ENCODE measurements around the gene RBM47.
"Not testable (repeated sequence)": the region's sequence is repeated elsewhere in the genome, so short reads cannot be mapped to it uniquely, and the experiment has no call there.

Gene RBM47

GRCh38 chr4:40564815-40565483 is 64.7 kb downstream of the RBM47 start:
- H3K9me3 ChIP-seq (ENCODE audit: severe bottlenecking) = peaks cover under 1% of the 10 kb centered on the region
- no peak for DNase-seq
- no peak overlapping the region for H3K4me3 ChIP-seq (ENCODE audit: low read depth, low read length)
- H3K27me3 ChIP-seq (ENCODE audit: insufficient read depth, low read depth, severe bottlenecking) = no peaks in the 10 kb centered on the region
- H3K36me3 ChIP-seq = no peaks in the 10 kb centered on the region
- TF ChIP-seq CTCF (IDR thresholded peaks at IDR 0.05; ENCODE audit: low read depth, low read length) = no peak
- H3K27ac ChIP-seq = no peak overlapping the region

- H3K36me3 ChIP-seq = no peaks in the 10 kb centered on the region
Observed at GRCh38 chr4:40564004-40564403, 65.7 kb downstream of the RBM47 start.

GRCh38 chr4:40563401-40563800 is 66.3 kb downstream of the RBM47 start:
- H3K27me3 ChIP-seq (ENCODE audit: insufficient read depth, low read depth, severe bottlenecking) = no peaks in the 10 kb centered on the region
- no peaks in the 10 kb centered on the region for H3K36me3 ChIP-seq
- TF ChIP-seq CTCF (IDR thresholded peaks at IDR 0.05; ENCODE audit: low read depth, low read length) = no peak
- H3K4me3 ChIP-seq (ENCODE audit: low read depth, low read length) = no peak overlapping the region
- H3K9me3 ChIP-seq (ENCODE audit: severe bottlenecking) = no peaks in the 10 kb centered on the region
- no peak for DNase-seq
- no peak overlapping the region for H3K27ac ChIP-seq

More at GRCh38 chr4:40564004-40564403, 65.7 kb downstream of the RBM47 start:
- Histone ChIP-seq H3K4me3 (ENCODE audit: low read depth, low read length) (no peak overlapping the region), H3K9me3 (ENCODE audit: severe bottlenecking) (no peaks in the 10 kb centered on the region), H3K27ac (no peak overlapping the region), H3K27me3 (ENCODE audit: insufficient read depth, low read depth, severe bottlenecking) (no peaks in the 10 kb centered on the region)
- TF ChIP-seq CTCF (IDR thresholded peaks at IDR 0.05; ENCODE audit: low read depth, low read length) = no peak
- DNase-seq = no peak

- DNase-seq = no peak
- H3K27me3 ChIP-seq (ENCODE audit: insufficient read depth, low read depth, severe bottlenecking) = no peaks in the 10 kb centered on the region
Observed at GRCh38 chr4:40562681-40563080, 67.0 kb downstream of the RBM47 start.

GRCh38 chr4:40562208-40562607 is 67.5 kb downstream of the RBM47 start:
- no peak for TF ChIP-seq CTCF (IDR thresholded peaks at IDR 0.05; ENCODE audit: low read depth, low read length)
- DNase-seq = no peak
- Histone ChIP-seq H3K27me3 (ENCODE audit: insufficient read depth, low read depth, severe bottlenecking) (no peaks in the 10 kb centered on the region), H3K4me3 (ENCODE audit: low read depth, low read length) (no peak overlapping the region), H3K9me3 (ENCODE audit: severe bottlenecking) (no peaks in the 10 kb centered on the region), H3K27ac (no peak overlapping the region), H3K36me3 (no peaks in the 10 kb centered on the region)

More at GRCh38 chr4:40562681-40563080, 67.0 kb downstream of the RBM47 start:
- no peak overlapping the region for H3K4me3 ChIP-seq (ENCODE audit: low read depth, low read length)
- H3K27ac ChIP-seq = no peak overlapping the region
- H3K9me3 ChIP-seq (ENCODE audit: severe bottlenecking) = no peaks in the 10 kb centered on the region
- TF ChIP-seq CTCF (IDR thresholded peaks at IDR 0.05; ENCODE audit: low read depth, low read length) = no peak
- no peaks in the 10 kb centered on the region for H3K36me3 ChIP-seq

- H3K4me3 ChIP-seq (ENCODE audit: low read depth, low read length); H3K36me3 ChIP-seq; H3K27me3 ChIP-seq (ENCODE audit: insufficient read depth, low read depth, severe bottlenecking); H3K27ac ChIP-seq; H3K9me3 ChIP-seq (ENCODE audit: severe bottlenecking); DNase-seq: not testable (repeated sequence)
Observed at GRCh38 chr4:40561543-40562177, 68.0 kb downstream of the RBM47 start.

All from WERI-Rb-1 (cell line).